Erythroblast (primary cell): Measurements from ENCODE around the gene CDK14.

Source experiments
- GATA1 ChIP-seq: IDR thresholded peaks from 2 replicates; pipeline ENCODE4 v1.6.1; 2011; ENCODE audit warnings: low read depth, mild to moderate bottlenecking, control low read depth, low read length, moderate library complexity
- POLR2A ChIP-seq: IDR thresholded peaks from 2 replicates; pipeline ENCODE4 v1.6.1; 2011; ENCODE audit warnings: mild to moderate bottlenecking, low read length

DNA sequence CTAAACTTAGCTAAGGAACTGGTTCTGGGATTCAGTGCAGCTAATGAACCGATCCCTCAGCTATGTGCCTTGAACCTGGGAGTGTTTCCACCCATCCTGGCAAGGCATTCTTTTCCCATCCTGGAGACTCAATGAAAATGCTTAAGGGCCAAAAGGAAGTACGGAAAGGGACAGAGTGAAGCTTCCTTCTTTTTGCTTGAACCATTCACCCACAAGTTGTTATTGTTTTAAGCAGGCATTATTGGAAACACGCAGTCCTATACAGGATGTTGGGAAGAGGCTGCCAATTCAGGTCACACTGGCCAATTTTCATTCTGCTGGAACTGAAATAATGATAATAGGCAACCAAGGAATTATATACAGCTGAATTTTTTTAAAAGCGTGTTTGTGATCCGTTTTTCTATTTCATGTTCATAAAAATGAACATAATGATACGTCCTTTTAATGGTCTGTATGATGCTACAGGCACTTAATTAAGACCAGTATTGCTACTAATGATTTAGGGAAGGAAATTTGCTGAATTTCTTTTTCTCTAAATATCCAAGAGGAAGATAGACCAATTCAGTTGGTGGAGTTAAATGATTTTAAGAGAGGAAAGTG, 610.3 kb downstream of the CDK14 start:
- TF ChIP-seq POLR2A = no peak
- no peak for TF ChIP-seq GATA1
